ENCODE results near the gene XBP1. TPM values are rescaled to one million over a fixed set of nuclear protein-coding genes. Genes with fewer than 3 reads are reported as not detected.
"Not testable (repeated sequence)": the region's sequence is repeated elsewhere in the genome, so short reads cannot be mapped to it uniquely, and the experiment has no call there.

The XBP1 gene
- total RNA-seq, 1 donor from 2014 or later = 65.0 TPM

- no peak overlapping the region for H3K27ac Mint-ChIP-seq (ENCODE audit: unreplicated experiment)
Observed at GRCh38 chr22:28761449-28761755, 39.0 kb downstream of the XBP1 start.

GRCh38 chr22:28759861-28760560 is 40.4 kb downstream of the XBP1 start:
- Mint-ChIP-seq H3K27me3 (ENCODE audit: low read depth) (peaks cover 9% of the 10 kb centered on the region), H3K36me3 (ENCODE audit: low read depth) (peaks cover 4% of the 10 kb centered on the region), H3K9me3 (no peaks in the 10 kb centered on the region), H3K4me3 (no peak overlapping the region), H3K4me1 (peaks cover 11% of the 10 kb centered on the region), H3K27ac (ENCODE audit: unreplicated experiment) (no peak overlapping the region)
- no peak for DNase-seq (ENCODE audit: low read depth, low spot score)
- TF ChIP-seq CTCF (conservative IDR thresholded peaks at IDR 0.05) = no peak

More at GRCh38 chr22:28761449-28761755, 39.0 kb downstream of the XBP1 start:
- no peak for DNase-seq (ENCODE audit: low read depth, low spot score)
- Mint-ChIP-seq H3K9me3 (no peaks in the 10 kb centered on the region), H3K4me3 (no peak overlapping the region), H3K36me3 (ENCODE audit: low read depth) (peaks cover 4% of the 10 kb centered on the region), H3K4me1 (peaks cover 11% of the 10 kb centered on the region), H3K27me3 (ENCODE audit: low read depth) (peaks cover 9% of the 10 kb centered on the region)
- TF ChIP-seq CTCF (conservative IDR thresholded peaks at IDR 0.05) = no peak

- H3K27ac Mint-ChIP-seq (ENCODE audit: unreplicated experiment); H3K36me3 Mint-ChIP-seq (ENCODE audit: low read depth); H3K4me3 Mint-ChIP-seq; H3K9me3 Mint-ChIP-seq; DNase-seq (ENCODE audit: low read depth, low spot score); H3K4me1 Mint-ChIP-seq; H3K27me3 Mint-ChIP-seq (ENCODE audit: low read depth): not testable (repeated sequence)
Observed at GRCh38 chr22:28754512-28754911, 45.9 kb downstream of the XBP1 start.

DNA sequence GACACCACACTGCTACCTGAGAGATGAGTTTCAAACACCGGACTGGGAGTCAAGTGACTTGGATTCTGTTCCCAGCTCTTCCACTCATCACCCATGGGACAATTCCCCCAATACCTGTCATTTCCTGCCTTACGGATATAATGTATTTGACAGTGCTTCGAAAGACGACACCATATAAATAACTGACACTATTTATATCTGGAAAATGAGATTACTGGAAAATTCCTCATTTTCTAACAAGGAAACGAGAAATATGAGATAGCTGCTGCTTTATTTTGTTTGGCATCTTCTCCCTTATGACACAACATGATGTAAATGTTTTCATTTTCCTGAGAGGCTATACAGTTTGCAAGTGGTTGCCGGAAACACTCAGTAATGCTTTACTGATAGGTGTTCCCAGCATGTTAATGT is 49.9 kb downstream of the XBP1 start:
- Mint-ChIP-seq H3K36me3 (ENCODE audit: low read depth) (peaks cover 9% of the 10 kb centered on the region), H3K4me1 (no peaks in the 10 kb centered on the region)

More for the DNA sequence above, 49.9 kb downstream of the XBP1 start:
- H3K27ac Mint-ChIP-seq (ENCODE audit: unreplicated experiment) = no peak overlapping the region
- no peak for TF ChIP-seq CTCF (conservative IDR thresholded peaks at IDR 0.05)
- peaks cover 3% of the 10 kb centered on the region for H3K9me3 Mint-ChIP-seq
- H3K27me3 Mint-ChIP-seq (ENCODE audit: low read depth) = no peaks in the 10 kb centered on the region
- no peak for DNase-seq (ENCODE audit: low read depth, low spot score)
- H3K4me3 Mint-ChIP-seq = no peak overlapping the region

Other genes starting within 250 kb of the XBP1 start
- 60.8 and 65.4 TPM in 2 replicates for gene TTC28, start 120.7 kb downstream of the XBP1 start, total RNA-seq
- gene CHEK2, start 58.7 kb downstream of the XBP1 start, total RNA-seq = 44.2 and 45.0 TPM in 2 replicates
- gene HSCB, start 58.5 kb downstream of the XBP1 start, total RNA-seq = 14.3 and 18.7 TPM in 2 replicates
- gene CCDC117, start 27.9 kb downstream of the XBP1 start, total RNA-seq = 33.5 and 36.5 TPM in 2 replicates
- 18.5 and 18.9 TPM in 2 replicates for gene ZNRF3, start 83.0 kb upstream of the XBP1 start, total RNA-seq

Measured in neural crest cell (in vitro differentiated cells).